ENCODE results near the gene PKLR.
"Not testable (repeated sequence)": the region's sequence is repeated elsewhere in the genome, so short reads cannot be mapped to it uniquely, and the experiment has no call there.

Gene PKLR

DNA sequence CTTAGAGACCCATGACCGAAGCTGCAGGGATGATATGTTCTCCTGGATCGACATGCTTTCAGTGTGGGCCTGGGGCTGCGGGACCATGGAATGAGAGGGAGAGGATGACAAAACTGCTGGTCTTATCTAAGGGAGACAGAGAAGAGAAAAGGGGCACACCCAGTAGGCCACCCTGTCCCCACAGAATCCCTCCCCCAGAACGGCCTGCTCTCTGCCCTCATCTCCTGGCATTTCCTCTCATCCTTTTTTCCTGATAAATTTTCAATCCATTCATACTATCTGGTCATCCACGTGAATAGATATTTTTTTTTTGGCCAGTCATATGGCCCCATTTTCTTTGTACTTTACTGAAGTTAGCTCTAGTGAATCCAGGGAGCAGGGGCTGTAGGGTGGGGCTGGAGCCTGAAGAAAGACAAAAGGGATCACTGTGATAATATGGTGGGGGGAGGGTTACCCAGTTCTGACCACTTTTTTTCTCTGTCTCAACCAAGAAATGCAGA lies at the start of gene PKLR:
Gene PKLR, minus strand, starts transcription at position 97 of the 500 bp plus-strand sequence. Its CDS starts 43 bp downstream, at position 54.
- DNase-seq (ENCODE audit: low read depth): no peak

DNA sequence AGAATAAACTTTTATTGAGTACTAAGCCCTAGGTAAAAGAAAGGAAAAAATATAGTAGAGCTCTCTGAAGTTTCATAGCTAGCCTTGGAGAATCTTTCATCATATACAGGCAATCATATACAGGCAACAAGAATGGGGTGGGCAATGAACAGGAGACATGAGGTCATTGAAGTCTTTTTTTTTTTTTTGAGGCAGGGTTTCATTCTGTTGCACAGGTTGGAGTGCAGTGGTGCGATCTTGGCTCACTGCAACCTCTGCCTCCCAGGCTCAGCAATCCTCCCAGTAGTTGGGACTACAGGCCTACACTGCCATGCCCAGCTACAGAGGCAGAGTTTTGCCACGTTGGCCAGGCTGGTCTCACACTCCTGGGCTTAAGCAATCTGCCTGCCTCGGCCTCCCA lies 41.6 kb upstream of the PKLR start:
- no peak for DNase-seq (ENCODE audit: low read depth)

DNA sequence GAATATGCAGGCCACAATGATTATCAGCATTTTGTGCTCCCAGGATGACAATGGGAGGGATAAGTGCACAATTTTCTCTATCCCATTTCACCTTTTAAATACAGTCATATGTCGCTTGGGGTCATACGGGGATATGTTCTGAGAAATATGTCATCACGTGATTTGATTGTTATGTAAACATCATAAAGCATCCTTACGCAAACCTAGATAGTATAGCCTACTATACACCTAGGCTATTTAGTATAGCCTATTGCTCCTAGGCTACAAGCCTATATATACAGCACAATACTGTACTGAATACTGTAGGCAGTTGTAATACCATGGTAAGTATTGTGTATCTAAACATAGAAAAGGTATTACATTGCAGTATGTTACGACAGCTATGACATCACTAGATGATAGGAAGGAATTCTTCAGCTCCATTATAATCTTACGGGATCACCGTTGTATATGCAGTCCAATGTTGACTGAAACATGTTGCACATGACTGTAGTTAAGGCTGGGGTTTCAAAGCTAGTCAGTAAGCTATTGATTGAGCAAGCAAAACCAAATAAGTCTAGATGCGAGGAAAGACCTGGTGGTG lies 38.4 kb upstream of the PKLR start:
- DNase-seq (ENCODE audit: low read depth): no peak

DNA sequence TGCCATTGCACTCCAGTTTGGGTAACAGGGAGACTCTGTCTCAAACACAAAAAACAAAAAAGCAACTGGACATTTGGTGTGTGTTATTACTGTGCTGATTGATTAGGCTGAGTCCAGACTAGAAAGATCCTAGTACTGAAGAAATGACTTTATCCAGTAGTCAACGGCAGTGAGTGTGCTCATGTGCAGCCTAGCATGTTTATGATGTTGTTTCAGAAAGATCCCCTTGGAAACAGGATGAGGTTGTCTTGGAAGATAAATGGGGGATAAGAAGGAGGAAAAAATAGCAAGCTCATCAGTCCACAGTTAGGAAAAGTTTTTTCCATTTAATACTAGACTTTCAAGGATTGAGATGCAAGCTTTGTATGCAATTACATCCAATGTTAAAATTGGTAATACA lies 33.7 kb upstream of the PKLR start:
- DNase-seq (ENCODE audit: low read depth): no peak

DNA sequence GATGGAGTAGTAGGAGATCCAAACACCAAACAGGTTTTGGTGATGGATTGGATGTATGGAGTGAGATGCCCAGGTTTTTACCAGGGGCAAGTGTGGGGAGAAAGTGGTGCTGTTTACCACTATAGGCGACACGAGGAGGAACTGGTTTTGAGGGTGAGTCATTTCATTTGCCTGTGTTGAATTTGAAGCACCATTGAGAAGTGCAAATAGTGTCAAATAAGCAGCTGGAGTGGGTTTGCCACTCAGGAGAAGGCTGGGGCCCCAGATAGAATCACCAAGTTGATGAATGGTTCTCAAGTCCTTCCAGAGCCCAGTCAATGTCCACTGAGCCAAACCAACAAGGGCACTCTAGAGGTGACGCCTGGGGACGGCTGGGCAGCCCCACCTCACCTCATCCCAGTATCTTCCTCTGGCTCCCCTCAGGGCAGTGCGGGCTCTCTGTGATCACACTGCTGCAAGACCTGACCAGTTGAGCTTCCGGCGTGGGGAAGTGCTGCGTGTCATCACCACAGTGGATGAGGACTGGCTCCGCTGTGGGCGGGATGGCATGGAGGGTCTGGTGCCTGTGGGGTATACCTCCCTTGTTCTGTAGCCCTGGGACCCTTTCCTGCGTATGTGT lies 28.9 kb upstream of the PKLR start:
- no peak for DNase-seq (ENCODE audit: low read depth)

DNA sequence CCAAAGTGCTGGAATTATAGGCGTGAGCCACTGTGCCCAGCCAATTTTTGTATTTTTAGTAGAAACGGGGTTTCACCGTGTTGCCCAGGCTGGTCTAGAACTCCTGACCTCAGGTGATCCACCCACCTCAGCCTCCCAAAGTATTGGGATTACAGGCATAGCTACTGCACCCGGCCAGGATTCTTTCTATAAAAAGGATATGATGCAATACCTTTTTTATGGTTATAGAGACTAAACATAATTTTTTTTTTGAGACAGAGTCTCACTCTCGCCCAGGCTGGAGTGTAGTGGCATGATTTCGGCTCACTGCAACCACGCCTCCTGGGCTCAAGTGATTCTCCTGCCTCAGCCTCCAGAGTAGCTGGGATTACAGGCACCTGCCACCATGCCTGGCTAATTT lies 27.6 kb upstream of the PKLR start:
- DNase-seq (ENCODE audit: low read depth): not testable (repeated sequence)

DNA sequence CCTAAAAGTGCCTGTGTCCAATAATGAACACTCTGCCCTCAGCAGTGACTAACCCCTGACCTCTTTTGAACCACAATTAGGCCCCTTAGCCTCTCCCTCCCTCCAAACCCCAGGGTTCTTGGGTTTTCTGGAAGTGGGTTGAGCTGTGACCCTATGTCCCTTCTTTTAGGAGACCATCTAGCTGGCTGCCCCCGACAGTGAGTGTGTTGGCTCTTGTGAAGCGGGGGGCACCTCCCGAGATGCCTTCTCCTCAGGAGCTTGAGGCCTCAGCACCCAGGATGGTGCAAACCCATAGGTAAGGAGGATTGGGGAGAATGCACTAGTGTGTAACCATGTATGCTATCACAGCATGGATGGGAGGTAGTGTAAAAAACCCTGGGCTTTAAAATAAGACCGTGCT lies 26.7 kb upstream of the PKLR start:
- no peak for DNase-seq (ENCODE audit: low read depth)

DNA sequence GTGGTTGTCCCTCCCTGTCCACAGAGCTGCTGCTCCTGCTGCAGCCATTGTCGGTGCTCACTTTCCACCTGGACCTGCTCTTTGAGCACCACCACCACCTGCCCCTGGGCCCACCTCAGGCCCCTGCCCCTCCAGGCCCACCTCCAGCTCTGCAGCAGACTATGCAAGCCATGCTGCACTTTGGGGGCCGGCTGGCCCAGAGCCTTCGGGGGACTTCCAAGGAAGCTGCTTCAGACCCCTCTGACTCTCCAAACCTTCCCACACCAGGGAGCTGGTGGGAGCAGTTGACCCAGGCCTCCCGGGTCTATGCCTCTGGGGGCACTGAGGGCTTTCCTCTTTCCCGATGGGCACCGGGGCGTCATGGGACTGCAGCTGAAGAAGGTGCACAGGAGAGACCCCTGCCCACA lies 25.4 kb upstream of the PKLR start:
- DNase-seq (ENCODE audit: low read depth): no peak

DNA sequence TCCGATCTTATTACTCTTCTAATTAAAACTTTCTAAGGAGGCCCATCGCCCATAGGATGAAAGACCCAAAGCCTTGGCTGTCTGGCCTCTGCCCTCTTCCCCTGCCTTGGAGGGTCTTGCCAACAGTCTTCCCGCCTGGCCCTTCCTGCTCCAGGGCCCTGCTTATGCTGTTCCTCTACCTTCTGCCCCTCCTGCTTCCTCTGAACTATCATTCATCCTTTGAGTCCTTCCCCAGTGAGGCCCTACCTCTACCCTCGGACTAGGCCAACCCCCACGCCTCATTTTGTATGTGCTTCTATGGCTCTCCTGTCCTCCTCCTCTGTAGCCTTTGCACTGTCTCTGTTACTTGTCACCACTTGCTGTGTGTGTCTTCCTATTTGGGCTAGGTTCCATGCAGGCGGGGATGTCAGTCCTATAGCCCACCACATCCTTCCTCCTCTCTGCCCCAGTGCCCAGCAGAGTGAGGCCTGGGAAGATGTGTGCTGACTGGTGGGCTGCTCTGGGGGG lies 24.8 kb upstream of the PKLR start:
- DNase-seq (ENCODE audit: low read depth): no peak

DNA sequence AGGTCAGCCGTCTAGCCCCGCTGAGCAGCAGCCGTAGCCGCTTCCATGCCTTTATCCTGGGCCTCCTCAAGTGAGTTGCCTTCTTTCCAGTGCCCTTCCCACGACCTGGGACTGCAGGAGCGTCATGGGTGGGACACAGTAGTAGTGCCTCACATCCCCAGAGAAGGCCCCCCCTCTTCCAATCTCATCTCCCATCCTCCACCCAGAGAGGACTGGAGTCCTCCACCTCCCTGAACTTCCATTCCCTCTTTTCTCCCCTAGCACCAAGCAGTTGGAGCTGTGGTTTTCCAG lies 24.3 kb upstream of the PKLR start:
- no peak for DNase-seq (ENCODE audit: low read depth)

DNA sequence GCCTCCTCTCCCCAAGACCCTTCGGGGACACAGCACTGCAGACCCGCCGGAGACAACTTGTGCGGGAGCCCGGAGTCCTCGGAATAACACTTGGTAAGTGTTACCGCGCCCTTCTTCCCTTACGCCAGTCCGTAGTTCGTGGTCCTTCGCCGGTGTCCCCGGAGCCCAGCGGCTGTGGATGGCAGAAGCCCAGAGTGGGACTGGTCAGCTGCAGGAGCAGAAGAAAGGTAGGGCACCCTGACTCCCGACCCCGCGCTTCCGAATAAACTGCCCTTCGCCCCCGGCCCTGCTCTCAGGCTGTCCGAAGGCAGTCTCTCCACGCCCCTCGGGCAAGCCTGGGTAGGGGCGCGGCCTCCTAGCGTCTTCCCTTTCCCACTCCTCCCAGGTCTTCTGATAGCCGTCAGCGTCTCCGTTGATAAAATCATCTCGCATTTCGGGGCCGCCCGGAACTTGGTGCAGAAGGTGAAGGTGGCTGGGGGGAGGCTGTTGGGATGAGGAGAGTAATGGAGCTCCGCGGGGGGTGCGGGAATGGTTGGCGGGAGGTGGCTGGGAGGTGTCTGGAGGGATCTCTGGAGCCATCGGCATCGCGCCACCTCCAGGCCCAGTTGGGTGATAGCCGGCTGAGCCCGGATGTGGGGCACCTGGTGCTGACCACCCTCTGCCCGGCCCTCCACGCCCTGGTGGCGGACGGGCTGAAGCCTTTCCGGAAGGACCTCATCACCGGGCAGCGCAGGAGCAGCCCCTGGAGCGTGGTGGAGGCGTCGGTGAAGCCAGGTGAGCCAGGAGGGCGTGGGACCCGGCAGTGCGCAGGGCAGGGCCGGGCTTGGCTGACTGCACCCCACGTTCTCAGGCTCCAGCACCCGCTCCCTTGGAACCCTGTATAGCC lies 23.7 kb upstream of the PKLR start:
- DNase-seq (ENCODE audit: low read depth): no peak

DNA sequence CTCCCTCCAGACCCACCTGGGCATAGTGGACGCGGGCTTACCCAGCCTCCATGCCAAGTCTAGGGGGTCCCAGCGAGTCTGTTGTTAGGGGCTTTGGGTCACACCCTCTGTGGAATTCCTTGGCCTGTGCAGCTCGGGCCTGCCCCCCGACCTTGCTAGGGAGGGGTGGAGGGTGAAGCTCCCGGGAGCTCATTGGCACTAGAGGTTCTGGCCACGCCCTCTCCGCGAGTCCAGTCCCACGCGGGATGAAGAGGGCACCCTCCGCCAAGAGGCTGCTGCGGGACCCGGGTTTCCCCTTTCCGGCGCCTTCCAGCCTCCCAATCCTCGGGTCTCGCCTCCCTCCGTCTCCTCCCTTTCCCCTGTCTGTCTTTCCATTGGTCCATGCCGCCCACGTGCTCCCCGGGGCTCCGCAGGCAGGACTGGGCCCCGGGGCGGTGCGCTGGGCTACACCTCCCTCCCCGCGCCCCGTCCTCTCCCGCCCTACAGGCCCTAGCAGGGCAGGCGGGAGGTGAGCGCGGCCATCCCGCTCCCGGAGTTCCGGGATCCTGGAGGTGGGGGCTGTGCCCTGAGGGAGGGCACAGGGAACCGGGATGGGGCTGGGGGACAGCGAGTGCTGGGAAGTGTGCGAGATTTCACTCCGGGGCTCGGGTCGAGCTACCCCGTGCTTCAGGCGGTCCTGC lies 22.9 kb upstream of the PKLR start:
- DNase-seq (ENCODE audit: low read depth): peak; percentile 86

DNA sequence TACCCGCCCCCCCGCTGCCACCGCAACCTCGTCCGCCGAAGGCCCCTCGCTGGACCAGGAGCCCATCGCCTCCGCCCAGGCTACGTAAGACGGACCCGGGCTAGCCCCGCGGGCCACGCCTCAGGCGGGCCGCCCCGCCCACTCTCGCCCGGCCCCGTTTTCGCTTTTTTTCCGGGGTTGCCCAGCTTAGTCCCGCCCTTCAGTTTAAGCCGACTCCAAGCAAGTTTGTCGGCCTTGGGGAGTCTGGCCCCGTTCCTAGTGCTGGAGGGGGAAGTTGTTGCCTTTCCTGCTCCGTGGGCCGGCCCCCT lies 22.4 kb upstream of the PKLR start:
- peak; percentile 76 for DNase-seq (ENCODE audit: low read depth)

DNA sequence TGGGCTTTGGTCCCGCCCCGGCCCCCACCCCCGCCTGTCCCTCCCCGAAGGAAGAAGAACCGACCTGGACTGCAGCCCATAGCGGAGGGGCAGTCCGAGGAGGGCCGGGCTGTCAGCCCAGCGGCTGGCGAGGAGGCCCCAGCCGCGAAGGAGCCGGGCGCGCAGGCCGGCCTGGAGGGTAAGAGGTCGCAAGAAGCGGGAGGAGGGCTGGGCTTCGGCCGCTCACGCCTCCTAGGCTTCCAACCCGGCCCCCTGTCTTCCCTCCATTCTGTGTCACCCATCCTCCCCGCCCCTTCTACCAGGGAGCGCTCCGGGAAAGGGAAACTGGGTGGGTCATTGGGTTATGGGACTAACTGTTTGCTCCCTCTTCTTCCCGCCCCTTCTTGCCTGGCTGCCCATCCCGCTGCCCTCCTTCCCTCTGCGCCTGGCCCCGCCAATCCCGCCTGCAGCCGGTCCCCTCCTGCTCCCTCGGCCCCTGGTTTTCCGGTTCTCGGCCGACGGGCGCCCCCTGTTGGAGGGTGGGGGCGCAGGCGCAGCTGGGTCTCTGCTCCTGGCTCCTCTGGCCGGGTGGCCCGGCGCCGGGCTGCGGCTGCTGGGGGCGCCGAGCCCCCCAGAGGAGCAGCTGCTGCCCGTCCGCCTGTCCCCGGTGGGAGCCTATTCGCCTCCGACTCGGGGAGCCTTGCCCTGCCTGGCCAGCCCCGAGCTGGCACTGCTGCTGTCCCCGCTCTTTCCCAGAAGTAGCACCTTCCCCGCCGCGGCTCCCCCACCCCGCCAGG lies 21.9 kb upstream of the PKLR start:
- DNase-seq (ENCODE audit: low read depth): peak; percentile 89

DNA sequence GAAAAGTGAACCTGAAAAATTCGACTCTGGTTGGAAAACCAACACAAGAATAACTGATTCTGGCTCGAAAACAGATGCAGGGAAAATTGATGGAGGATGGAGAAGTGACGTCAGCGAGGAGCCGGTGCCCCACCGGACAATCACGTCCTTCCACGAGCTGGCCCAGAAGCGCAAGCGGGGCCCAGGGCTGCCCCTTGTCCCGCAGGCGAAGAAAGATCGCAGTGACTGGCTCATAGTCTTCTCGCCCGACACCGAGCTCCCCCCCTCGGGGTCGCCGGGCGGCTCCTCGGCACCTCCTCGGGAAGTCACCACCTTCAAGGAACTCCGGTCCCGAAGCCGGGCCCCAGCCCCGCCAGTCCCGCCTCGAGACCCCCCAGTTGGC lies 21.3 kb upstream of the PKLR start:
- no peak for DNase-seq (ENCODE audit: low read depth)

DNA sequence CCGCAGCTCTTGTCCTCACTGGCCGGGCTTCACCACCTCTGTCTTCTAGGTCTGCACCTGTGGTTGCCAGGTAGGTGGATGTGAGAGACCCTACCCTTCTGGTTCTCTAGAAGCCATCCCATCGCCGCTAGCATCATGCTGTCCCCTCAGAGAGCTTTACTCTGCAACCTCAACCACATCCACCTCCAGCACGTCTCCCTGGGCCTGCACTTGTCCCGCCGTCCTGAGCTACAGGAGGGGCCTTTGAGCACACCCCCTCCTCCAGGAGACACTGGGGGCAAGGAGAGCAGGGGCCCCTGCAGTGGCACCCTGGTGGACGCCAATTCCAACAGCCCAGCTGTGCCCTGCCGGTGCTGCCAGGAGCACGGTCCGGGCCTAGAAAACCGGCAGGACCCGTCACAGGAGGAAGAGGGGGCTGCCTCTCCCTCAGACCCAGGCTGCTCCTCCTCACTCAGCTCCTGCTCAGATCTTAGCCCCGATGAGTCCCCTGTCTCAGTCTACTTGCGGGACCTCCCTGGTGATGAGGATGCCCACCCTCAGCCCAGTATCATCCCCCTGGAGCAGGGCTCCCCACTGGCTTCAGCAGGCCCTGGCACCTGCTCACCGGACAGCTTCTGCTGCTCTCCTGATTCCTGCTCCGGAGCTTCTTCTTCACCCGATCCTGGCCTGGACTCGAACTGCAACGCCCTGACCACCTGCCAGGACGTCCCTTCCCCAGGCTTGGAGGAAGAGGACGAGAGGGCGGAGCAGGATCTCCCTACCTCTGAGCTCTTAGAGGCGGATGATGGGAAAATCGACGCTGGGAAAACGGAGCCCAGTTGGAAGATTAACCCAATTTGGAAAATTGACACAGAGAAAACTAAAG lies 20.6 kb upstream of the PKLR start:
- no peak for DNase-seq (ENCODE audit: low read depth)

DNA sequence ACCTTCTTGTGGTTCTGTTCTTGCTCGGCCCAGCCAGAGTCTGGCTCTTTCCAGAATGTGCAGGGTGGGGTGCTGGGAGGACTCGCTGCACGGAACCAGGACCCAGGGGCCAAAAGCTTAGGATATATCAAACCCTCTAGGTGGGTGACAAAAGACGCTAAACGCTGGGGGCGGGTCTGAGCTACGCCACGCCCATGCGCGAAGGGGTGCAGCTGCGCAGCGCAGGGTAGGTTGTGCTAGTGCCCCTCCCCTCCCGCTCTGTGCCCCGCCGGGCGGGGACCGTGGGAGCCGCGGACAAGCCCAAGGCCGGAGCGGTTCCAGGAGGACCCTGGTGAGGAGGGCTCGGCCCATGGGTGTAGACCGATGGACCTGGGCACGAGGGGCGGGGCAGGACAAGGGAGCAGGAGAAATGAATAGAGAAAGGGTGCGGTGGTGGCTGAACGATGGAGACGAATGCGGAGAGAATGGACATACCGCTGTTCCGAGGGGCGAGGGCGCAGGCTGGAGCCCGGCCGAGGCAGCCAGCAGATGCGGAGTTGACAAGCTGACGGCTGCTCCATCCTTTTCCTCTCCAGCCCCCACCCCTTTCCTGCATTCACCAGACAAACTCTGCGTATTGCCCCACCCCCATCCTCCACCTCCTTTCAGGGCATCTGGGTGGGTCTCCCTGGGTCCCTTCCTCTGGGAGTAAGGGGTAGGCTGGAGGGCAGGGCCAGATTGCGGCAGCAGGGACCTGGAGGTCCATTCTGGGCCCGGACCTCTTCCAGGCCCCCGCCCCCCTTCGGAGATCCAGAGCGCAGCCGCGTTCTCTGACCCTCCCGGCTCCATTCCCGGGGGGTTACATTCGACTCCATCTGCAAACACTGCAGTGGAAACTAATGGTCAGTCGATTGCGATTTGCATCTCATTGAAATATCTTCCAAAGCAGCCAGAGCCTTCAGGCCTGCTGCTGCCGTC lies 19.7 kb upstream of the PKLR start, which contains the start of gene RUSC1:
Gene RUSC1, plus strand, starts transcription at position 234 of the 957 bp plus-strand sequence. CDS start 880 bp downstream, outside the sequence.
- no peak for DNase-seq (ENCODE audit: low read depth)

DNA sequence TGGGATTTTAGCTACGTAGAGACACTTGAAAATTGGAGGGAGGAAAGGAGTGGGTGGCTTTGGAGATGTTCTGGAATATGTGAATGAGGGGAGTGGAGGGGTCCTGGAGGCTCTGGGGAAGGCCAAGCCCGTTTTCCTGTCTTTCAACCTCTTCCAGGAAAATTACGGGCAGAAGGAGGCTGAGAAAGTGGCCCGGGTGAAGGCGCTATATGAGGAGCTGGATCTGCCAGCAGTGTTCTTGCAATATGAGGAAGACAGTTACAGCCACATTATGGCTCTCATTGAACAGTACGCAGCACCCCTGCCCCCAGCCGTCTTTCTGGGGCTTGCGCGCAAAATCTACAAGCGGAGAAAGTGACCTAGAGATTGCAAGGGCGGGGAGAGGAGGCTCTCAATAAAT lies 19.0 kb upstream of the PKLR start:
- DNase-seq (ENCODE audit: low read depth): no peak

DNA sequence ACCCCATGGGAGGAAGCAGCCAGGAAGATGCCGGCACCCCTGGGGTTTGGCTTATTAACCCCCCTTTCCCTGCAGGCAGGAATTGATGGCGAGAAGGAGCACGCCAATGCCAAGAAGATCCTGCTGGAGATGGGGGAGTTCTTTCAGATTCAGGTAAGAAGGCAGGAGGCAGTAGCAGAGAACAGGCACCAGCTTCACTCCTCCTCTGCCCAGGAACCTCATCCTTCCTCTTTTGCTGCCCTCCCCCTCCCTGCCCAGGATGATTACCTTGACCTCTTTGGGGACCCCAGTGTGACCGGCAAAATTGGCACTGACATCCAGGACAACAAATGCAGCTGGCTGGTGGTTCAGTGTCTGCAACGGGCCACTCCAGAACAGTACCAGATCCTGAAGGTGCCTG lies 18.3 kb upstream of the PKLR start:
- DNase-seq (ENCODE audit: low read depth): no peak

DNA sequence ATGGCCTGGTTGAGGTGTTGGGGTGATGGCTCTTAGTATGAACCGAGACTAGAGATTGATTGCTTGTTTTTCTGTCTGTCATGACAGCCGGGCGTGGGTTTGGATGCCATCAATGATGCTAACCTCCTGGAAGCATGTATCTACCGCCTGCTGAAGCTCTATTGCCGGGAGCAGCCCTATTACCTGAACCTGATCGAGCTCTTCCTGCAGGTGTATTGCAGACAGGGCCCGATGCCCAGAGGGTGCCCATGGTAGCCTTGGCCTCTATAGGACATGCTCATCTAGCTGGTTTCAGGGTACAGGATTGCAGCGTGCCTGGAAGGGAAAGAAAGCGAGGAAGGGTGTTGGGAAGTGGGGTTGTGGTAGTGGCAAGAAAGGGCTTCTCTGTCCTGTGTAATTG lies 16.8 kb upstream of the PKLR start:
- DNase-seq (ENCODE audit: low read depth): no peak

All from HS-5 (cell line).